CD14-positive monocyte (primary cell): ENCODE data around the gene SSH3. TPM values are rescaled to one million over a fixed set of nuclear protein-coding genes. Genes with fewer than 3 reads are reported as not detected.

Experiments used
- DNase-seq, 3 donors: peaks; one replicate each; pipeline ENCODE4 v3.0.0-alpha.2; 2011 to 2022
- H2AFZ ChIP-seq: 2 replicates; pipeline ENCODE4 v1.6.0; 2012; ENCODE audit warnings: mild to moderate bottlenecking, low read depth, low read length, inconsistent platforms; ENCODE audit not compliant: insufficient read depth, poor library complexity, severe bottlenecking
- H3K27ac ChIP-seq, 2 donors: 1 replicate in 1 of 2; 2 replicates in 1 of 2; pipeline ENCODE4 v1.5.1; 2012 to 2013; ENCODE audit warnings: low read length in 2 of 2, control low read depth in 1 of 2, inconsistent platforms in 1 of 2, low read depth in 1 of 2, mild to moderate bottlenecking in 1 of 2
- H3K27me3 ChIP-seq, 2 donors: one replicate each; pipeline versions ENCODE4 v1.6.0 to v1.6.1; 2011 to 2013; ENCODE audit warnings: low read length in 2 of 2; ENCODE audit not compliant: control insufficient read depth in 2 of 2, insufficient read depth in 2 of 2
- H3K36me3 ChIP-seq, 2 donors: replicated peaks in 1 of 2; 1 replicate in 1 of 2; 2 replicates in 1 of 2; pipeline versions ENCODE4 v1.5.1 to v1.6.1; 2012 to 2013; ENCODE audit warnings: low read length in 2 of 2, control low read depth in 1 of 2, inconsistent platforms in 1 of 2, mild to moderate bottlenecking in 1 of 2; ENCODE audit not compliant: insufficient read depth in 2 of 2, control insufficient read depth in 1 of 2
- H3K4me1 ChIP-seq, 2 donors: 1 replicate in 1 of 2; 2 replicates in 1 of 2; pipeline versions ENCODE4 v1.5.1 to v1.6.1; 2012 to 2013; ENCODE audit warnings: low read length in 2 of 2, control low read depth in 1 of 2, inconsistent platforms in 1 of 2, mild to moderate bottlenecking in 1 of 2, moderate library complexity in 1 of 2; ENCODE audit not compliant: insufficient read depth in 2 of 2, control insufficient read depth in 1 of 2
- H3K4me2 ChIP-seq: replicated peaks from 2 replicates; pipeline ENCODE3; 2012; ENCODE audit warnings: low read length, moderate library complexity, mild to moderate bottlenecking; ENCODE audit not compliant: poor library complexity, severe bottlenecking; ENCODE audit errors: extremely low read depth
- H3K4me3 ChIP-seq, 3 experiments: fragments of 200-600 bp in 1 of 3; sonication (generic) in 1 of 3; replicated peaks in 1 of 3; 1 replicate in 2 of 3; 2 replicates in 1 of 3; pipeline ENCODE4 v1.5.1; 2011 to 2013; ENCODE audit warnings: low read length in 3 of 3, mild to moderate bottlenecking in 3 of 3, control low read depth in 2 of 3, low read depth in 2 of 3, inconsistent platforms in 1 of 3, moderate library complexity in 1 of 3
- H3K79me2 ChIP-seq: 2 replicates; pipeline ENCODE4 v1.6.0; 2012; ENCODE audit warnings: mild to moderate bottlenecking, control low read depth, inconsistent platforms, low read length, moderate library complexity; ENCODE audit not compliant: insufficient read depth
- H3K9ac ChIP-seq: 2 replicates; pipeline ENCODE4 v1.6.0; 2017; ENCODE audit warnings: low read length, mild to moderate bottlenecking; ENCODE audit not compliant: insufficient read depth, poor library complexity, severe bottlenecking
- H3K9me3 ChIP-seq, 2 donors: replicated peaks in 1 of 2; 1 replicate in 1 of 2; 2 replicates in 1 of 2; pipeline versions ENCODE4 v1.5.1 to v1.6.1; 2012 to 2013; ENCODE audit warnings: low read length in 2 of 2, control low read depth in 1 of 2; ENCODE audit not compliant: control insufficient read depth in 1 of 2, insufficient read depth in 1 of 2
- H4K20me1 ChIP-seq: 2 replicates; pipeline ENCODE4 v1.6.0; 2012; ENCODE audit warnings: mild to moderate bottlenecking, low read length, control low read depth, moderate library complexity; ENCODE audit not compliant: insufficient read depth
- H3K27ac Mint-ChIP-seq, 7 donors: one replicate each; pipeline ENCODE4 v1.8.0; 2020; ENCODE audit warnings: mild to moderate bottlenecking in 7 of 7, mixed read lengths in 7 of 7, moderate library complexity in 6 of 7, inconsistent platforms in 2 of 7
- H3K27me3 Mint-ChIP-seq, 3 donors: one replicate each; pipeline ENCODE4 v1.8.0; 2021 to 2022; ENCODE audit warnings: low read depth in 3 of 3, mild to moderate bottlenecking in 3 of 3, mixed read lengths in 3 of 3, moderate library complexity in 3 of 3, inconsistent platforms in 1 of 3
- H3K36me3 Mint-ChIP-seq, 2 donors: one replicate each; pipeline ENCODE4 v1.8.0; 2020; ENCODE audit warnings: mixed read lengths in 2 of 2, inconsistent platforms in 1 of 2, mild to moderate bottlenecking in 1 of 2
- H3K4me1 Mint-ChIP-seq: one replicate; pipeline ENCODE4 v1.8.0; 2020; ENCODE audit warnings: mild to moderate bottlenecking, mixed read lengths
- H3K4me3 Mint-ChIP-seq, 2 donors: one replicate each; pipeline ENCODE4 v1.8.0; 2020; ENCODE audit warnings: mild to moderate bottlenecking in 2 of 2, mixed read lengths in 2 of 2, moderate library complexity in 1 of 2
- H3K9me3 Mint-ChIP-seq, 7 donors: one replicate each; pipeline ENCODE4 v1.8.0; 2020 to 2022; ENCODE audit warnings: mixed read lengths in 7 of 7, mild to moderate bottlenecking in 6 of 7, moderate library complexity in 6 of 7, inconsistent platforms in 2 of 7
- WGBS: methylation state at CpG from one replicate; pipeline ENCODE4 v1.1.5; 2013; ENCODE audit warnings: missing lambda C conversion rate; ENCODE audit not compliant: insufficient coverage; 5-methylcytosine and 5-hydroxymethylcytosine counted together
- intact Hi-C, 2 donors: fragments of 100-400 bp; cut with micrococcal nuclease; formaldehyde crosslinking; loops; one replicate each; pipeline versions ENCODE4 v1.15.0 to v1.15.1; 2023
- polyA plus RNA-seq, 3 donors: library from polyadenylated mRNA; depleted of rRNA in 1 of 3; unstranded in 2 of 3; stranded (reverse) in 1 of 3; fragments of 300-500 nt in 2 of 3; fragments of >200 nt in 1 of 3; fragmentation: Illumina TruSeq in 2 of 3; gene quantifications; 1 replicate in 2 of 3; 2 replicates in 1 of 3; pipeline ENCODE4 v1.2.3, GENCODE V29; 2012 to 2021
- small RNA-seq: library from RNA; depleted of rRNA; stranded (forward); fragments of <200 nt; gene quantifications from one replicate; pipeline ENCODE3, GENCODE V24; 2012; ENCODE audit warnings: low read depth; ENCODE audit not compliant: insufficient read length
- TF ChIP-seq, protein P1 (sequence below): fragments of 200-600 bp; IDR thresholded peaks from one replicate; pipeline ENCODE4 v1.8.0; 2022; ENCODE audit warnings: antibody characterized with exemption, mild to moderate bottlenecking

Gene SSH3
- polyA plus RNA-seq, 3 donors, result 3.6 to 23.3 (median 5.8) TPM

GRCh38 chr11:67357831-67358670 lies 54.7 kb downstream of the SSH3 start:
- H3K4me3 ChIP-seq, result no peak overlapping the region
- no peak overlapping the region for H2AFZ ChIP-seq
- no peaks in the 10 kb centered on the region for H3K27me3 ChIP-seq
- peaks cover 53% of the 10 kb centered on the region for H3K4me1 Mint-ChIP-seq
- peaks cover 52 to 58% of the 10 kb centered on the region in 2 donors for H3K4me1 ChIP-seq
- peaks cover 15% of the 10 kb centered on the region for H3K79me2 ChIP-seq
- WGBS, result 87% methylated on average over 9 of the region's 12 CpGs
- H3K9me3 Mint-ChIP-seq, result peaks cover 0 to 2% (median 0%) of the 10 kb centered on the region in 7 donors
- H3K27ac ChIP-seq, result peak overlapping the region; percentile 86 to 99
- H3K4me3 Mint-ChIP-seq, result peak overlapping the region in 1 of 2 donors; percentile 11
- peaks cover 2 to 6% (median 4%) of the 10 kb centered on the region in 3 donors for H3K27me3 Mint-ChIP-seq
- no peak overlapping the region for H3K9ac ChIP-seq
- peak overlapping the region; percentile 59 for H3K4me2 ChIP-seq
- intact Hi-C loops, result loop anchor here in 1 of 2 donors (2.0 kb wide), 1 partner anchor 13 kb away; no protein-coding TSS in a partner anchor
- TF ChIP-seq, protein P1, sequence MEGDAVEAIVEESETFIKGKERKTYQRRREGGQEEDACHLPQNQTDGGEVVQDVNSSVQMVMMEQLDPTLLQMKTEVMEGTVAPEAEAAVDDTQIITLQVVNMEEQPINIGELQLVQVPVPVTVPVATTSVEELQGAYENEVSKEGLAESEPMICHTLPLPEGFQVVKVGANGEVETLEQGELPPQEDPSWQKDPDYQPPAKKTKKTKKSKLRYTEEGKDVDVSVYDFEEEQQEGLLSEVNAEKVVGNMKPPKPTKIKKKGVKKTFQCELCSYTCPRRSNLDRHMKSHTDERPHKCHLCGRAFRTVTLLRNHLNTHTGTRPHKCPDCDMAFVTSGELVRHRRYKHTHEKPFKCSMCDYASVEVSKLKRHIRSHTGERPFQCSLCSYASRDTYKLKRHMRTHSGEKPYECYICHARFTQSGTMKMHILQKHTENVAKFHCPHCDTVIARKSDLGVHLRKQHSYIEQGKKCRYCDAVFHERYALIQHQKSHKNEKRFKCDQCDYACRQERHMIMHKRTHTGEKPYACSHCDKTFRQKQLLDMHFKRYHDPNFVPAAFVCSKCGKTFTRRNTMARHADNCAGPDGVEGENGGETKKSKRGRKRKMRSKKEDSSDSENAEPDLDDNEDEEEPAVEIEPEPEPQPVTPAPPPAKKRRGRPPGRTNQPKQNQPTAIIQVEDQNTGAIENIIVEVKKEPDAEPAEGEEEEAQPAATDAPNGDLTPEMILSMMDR, result no peak
- H4K20me1 ChIP-seq, result no peaks in the 10 kb centered on the region
- DNase-seq, result no peak
- H3K36me3 ChIP-seq, result no peaks in the 10 kb centered on the region
- H3K9me3 ChIP-seq, result no peaks in the 10 kb centered on the region
- peak overlapping the region; percentile 93 to 99 (median 97) for H3K27ac Mint-ChIP-seq
- peaks cover 0 to 4% of the 10 kb centered on the region in 2 donors for H3K36me3 Mint-ChIP-seq

Small RNA genes lying within 50 kb of the gene (small RNA-seq; reads per million reads assigned to genes)
- gene RN7SKP239, result not detected

Other genes with a start within 250 kb of the SSH3 start
- gene RHOD, start 246.7 kb upstream of the SSH3 start, polyA plus RNA-seq, result not detected
- 10 to 100 TPM in 1 of 3 donors, 1 to 10 TPM in 2; 2.6 to 98.9 (median 3.9) TPM for gene KDM2A, start 184.3 kb upstream of the SSH3 start, polyA plus RNA-seq
- gene GRK2, start 37.1 kb upstream of the SSH3 start, polyA plus RNA-seq, result 100 to 1,000 TPM in 1 of 3 donors, 10 to 100 TPM in 2; 34.9 to 777 (median 43.0) TPM
- gene ANKRD13D, start 14.2 kb upstream of the SSH3 start, polyA plus RNA-seq, result 100 to 1,000 TPM in 1 of 3 donors, 10 to 100 TPM in 1, 1 to 10 TPM in 1; 9.1 to 389 (median 10.3) TPM
- 100 to 1,000 TPM; 157 to 205 (median 176) TPM for gene POLD4, start 50.0 kb downstream of the SSH3 start, polyA plus RNA-seq
- gene CLCF1, start 70.1 kb downstream of the SSH3 start, polyA plus RNA-seq, result 10 to 100 TPM in 1 of 3 donors, under 1 TPM in 2; 0.44 to 14.8 (median 0.94) TPM
- gene RAD9A, start 88.5 kb downstream of the SSH3 start, polyA plus RNA-seq, result 10 to 100 TPM in 1 of 3 donors, 1 to 10 TPM in 2; 3.7 to 31.7 (median 3.8) TPM
- 100 to 1,000 TPM; 209 to 551 (median 461) TPM for gene PPP1CA, start 98.3 kb downstream of the SSH3 start, polyA plus RNA-seq
- 10 to 100 TPM; 68.6 to 72.9 (median 71.6) TPM for gene TBC1D10C, start 100.6 kb downstream of the SSH3 start, polyA plus RNA-seq
- gene CARNS1, start 112.1 kb downstream of the SSH3 start, polyA plus RNA-seq, result under 1 TPM in 1 of 3 donors, not detected in 2; 0.09 TPM
- gene RPS6KB2, start 125.0 kb downstream of the SSH3 start, polyA plus RNA-seq, result 100 to 1,000 TPM in 1 of 3 donors, 10 to 100 TPM in 2; 51.6 to 101 (median 53.8) TPM
- 10 to 100 TPM in 1 of 3 donors, 1 to 10 TPM in 2; 2.1 to 14.3 (median 2.8) TPM for gene PTPRCAP, start 134.2 kb downstream of the SSH3 start, polyA plus RNA-seq
- 100 to 1,000 TPM; 105 to 151 (median 106) TPM for gene CORO1B, start 139.9 kb downstream of the SSH3 start, polyA plus RNA-seq
- gene GPR152, start 149.2 kb downstream of the SSH3 start, polyA plus RNA-seq, result not detected
- 1 to 10 TPM in 1 of 3 donors, under 1 TPM in 1, not detected in 1; 0.28 to 1.7 TPM for gene CABP4, start 151.8 kb downstream of the SSH3 start, polyA plus RNA-seq
- gene TMEM134, start 165.7 kb downstream of the SSH3 start, polyA plus RNA-seq, result 100 to 1,000 TPM in 1 of 3 donors, 10 to 100 TPM in 2; 67.4 to 104 (median 76.8) TPM
- 100 to 1,000 TPM in 1 of 3 donors, 10 to 100 TPM in 2; 76.7 to 132 (median 99.3) TPM for gene AIP, start 179.5 kb downstream of the SSH3 start, polyA plus RNA-seq
- gene PITPNM1, start 201.8 kb downstream of the SSH3 start, polyA plus RNA-seq, result 100 to 1,000 TPM in 1 of 3 donors, 10 to 100 TPM in 2; 11.7 to 122 (median 22.2) TPM
- gene CDK2AP2, start 204.6 kb downstream of the SSH3 start, polyA plus RNA-seq, result 10 to 100 TPM; 47.8 to 80.2 (median 78.5) TPM
- gene CABP2, start 219.9 kb downstream of the SSH3 start, polyA plus RNA-seq, result not detected